H1 (cell line): ENCODE measurements around the gene DRAXIN. TPM values are rescaled to one million over a fixed set of nuclear protein-coding genes. Genes with fewer than 3 reads are reported as not detected.

Experiments used
- CTCF ChIA-PET: fragments of 300-600 bp; sonication (Branson Sonifier 250); formaldehyde crosslinking; loops from one replicate; lab custom pipeline; 2021; ENCODE audit not compliant: partially characterized antibody; lab: Charles Lee
- POLR2A ChIA-PET: fragments of 300-600 bp; sonication (Branson Sonifier 250); formaldehyde crosslinking; loops from one replicate; lab custom pipeline; 2021; ENCODE audit warnings: inconsistent platforms; ENCODE audit not compliant: partially characterized antibody; lab: Charles Lee
- DNase-seq, 2 experiments: peaks; one replicate each; pipeline versions ENCODE4 v3.0.0 to v3.0.0-alpha.2; 2010 to 2022; ENCODE audit warnings: low spot score in 2 of 2, low read depth in 1 of 2, mixed read lengths in 1 of 2
- FAIRE-seq: peaks from 2 replicates; lab custom pipeline; 2011; peaks lifted over from hg19 to GRCh38; lab: Jason Lieb, UNC
- H2AFZ ChIP-seq: 2 replicates; pipeline ENCODE4 v1.8.1; 2012; ENCODE audit warnings: low read length, inconsistent platforms
- H2AK5ac ChIP-seq: 2 replicates; pipeline ENCODE4 v1.6.1; 2013; ENCODE audit warnings: low read depth, low read length
- H2BK120ac ChIP-seq: replicated peaks from 2 replicates; pipeline ENCODE3; 2013; ENCODE audit warnings: low read depth, low read length, inconsistent platforms
- H2BK12ac ChIP-seq: 2 replicates; pipeline ENCODE4 v1.6.1; 2013; ENCODE audit warnings: low read depth, low read length
- H2BK15ac ChIP-seq: 2 replicates; pipeline ENCODE4 v1.6.1; 2013; ENCODE audit warnings: low read length
- H2BK20ac ChIP-seq: 2 replicates; pipeline ENCODE4 v1.6.1; 2013; ENCODE audit warnings: low read length
- H2BK5ac ChIP-seq: 2 replicates; pipeline ENCODE4 v1.6.1; 2013; ENCODE audit warnings: low read depth, low read length
- H3K14ac ChIP-seq: 2 replicates; pipeline ENCODE4 v1.6.1; 2013; ENCODE audit warnings: inconsistent platforms; ENCODE audit not compliant: insufficient read length
- H3K18ac ChIP-seq: 2 replicates; pipeline ENCODE4 v1.6.1; 2013; ENCODE audit warnings: low read length; ENCODE audit errors: extremely low read depth
- H3K23ac ChIP-seq: 2 replicates; pipeline ENCODE4 v1.6.1; 2013; ENCODE audit warnings: inconsistent platforms; ENCODE audit not compliant: insufficient read length
- H3K23me2 ChIP-seq: 2 replicates; pipeline ENCODE4 v1.6.1; 2013; ENCODE audit warnings: low read depth, low read length
- H3K27ac ChIP-seq: 2 replicates; pipeline ENCODE4 v1.6.1; 2011; ENCODE audit warnings: low read depth, low read length, inconsistent platforms
- H3K27me3 ChIP-seq, 4 experiments: replicated peaks in 1 of 4; 1 replicate in 1 of 4; 2 replicates in 3 of 4; pipeline versions ENCODE4 v1.6.1 to v1.8.1; 2011 to 2013; ENCODE audit warnings: low read length in 3 of 4, mild to moderate bottlenecking in 3 of 4, inconsistent platforms in 2 of 4, mixed read lengths in 2 of 4, moderate library complexity in 1 of 4; ENCODE audit not compliant: control insufficient read depth in 3 of 4, insufficient read depth in 3 of 4; ENCODE audit errors: extremely low read depth in 1 of 4
- H3K36me3 ChIP-seq, 4 experiments: 2 replicates each; pipeline versions ENCODE4 v1.6.1 to v1.8.1; 2011 to 2013; ENCODE audit warnings: mild to moderate bottlenecking in 4 of 4, low read length in 3 of 4, moderate library complexity in 2 of 4, control low read depth in 1 of 4, inconsistent platforms in 1 of 4; ENCODE audit not compliant: insufficient read depth in 4 of 4, control insufficient read depth in 2 of 4
- H3K4ac ChIP-seq: replicated peaks from 2 replicates; pipeline ENCODE3; 2013; ENCODE audit warnings: low read length, low read depth, mixed read lengths, inconsistent platforms; ENCODE audit not compliant: insufficient read length
- H3K4me1 ChIP-seq, 4 experiments: replicated peaks in 1 of 4; 1 replicate in 1 of 4; 2 replicates in 3 of 4; pipeline versions ENCODE4 v1.6.1 to v1.8.1; 2011 to 2013; ENCODE audit warnings: low read length in 3 of 4, inconsistent platforms in 2 of 4, mixed read lengths in 1 of 4; ENCODE audit not compliant: insufficient read depth in 4 of 4, control insufficient read depth in 3 of 4
- H3K4me2 ChIP-seq, 2 experiments: 2 replicates each; pipeline versions ENCODE4 v1.6.1 to v1.8.1; 2011 to 2013; ENCODE audit warnings: low read depth in 2 of 2, low read length in 2 of 2, control low read depth in 1 of 2, inconsistent platforms in 1 of 2, mild to moderate bottlenecking in 1 of 2; ENCODE audit not compliant: insufficient read depth in 1 of 2
- H3K4me3 ChIP-seq, 4 experiments: fragments of 200-600, 300-600 bp in 1 of 4; sonication (generic), shearing (Covaris generic), sonication (Bioruptor Twin) in 1 of 4; 2 replicates each; pipeline versions ENCODE4 v1.5.1 to v1.8.1; 2011 to 2016; ENCODE audit warnings: low read length in 4 of 4, low read depth in 3 of 4, control low read depth in 2 of 4, inconsistent platforms in 2 of 4, mild to moderate bottlenecking in 2 of 4, mixed read lengths in 1 of 4, moderate library complexity in 1 of 4; ENCODE audit not compliant: insufficient read depth in 2 of 4; ENCODE audit errors: extremely low read depth in 1 of 4
- H3K56ac ChIP-seq: replicated peaks from 2 replicates; pipeline ENCODE3; 2013; ENCODE audit warnings: low read depth, mild to moderate bottlenecking, mixed read lengths, low read length, inconsistent platforms; ENCODE audit not compliant: insufficient read length
- H3K79me1 ChIP-seq: 2 replicates; pipeline ENCODE4 v1.6.1; 2013; ENCODE audit warnings: low read depth, low read length, control low read depth
- H3K79me2 ChIP-seq, 2 experiments: 2 replicates each; pipeline versions ENCODE4 v1.6.1 to v1.8.1; 2012 to 2013; ENCODE audit warnings: low read length in 2 of 2, mild to moderate bottlenecking in 2 of 2, inconsistent platforms in 1 of 2; ENCODE audit not compliant: insufficient read depth in 2 of 2, control insufficient read depth in 1 of 2
- H3K9ac ChIP-seq, 4 experiments: replicated peaks in 1 of 4; 1 replicate in 1 of 4; 2 replicates in 3 of 4; pipeline versions ENCODE4 v1.6.1 to v1.8.1; 2011 to 2013; ENCODE audit warnings: low read depth in 3 of 4, low read length in 3 of 4, control low read depth in 2 of 4, mild to moderate bottlenecking in 2 of 4, moderate library complexity in 2 of 4, inconsistent platforms in 1 of 4; ENCODE audit errors: extremely low read depth in 1 of 4
- H3K9me3 ChIP-seq, 2 experiments: 2 replicates each; pipeline versions ENCODE4 v1.6.1 to v1.8.1; 2012 to 2013; ENCODE audit warnings: mild to moderate bottlenecking in 2 of 2, moderate library complexity in 2 of 2, control low read depth in 1 of 2, inconsistent platforms in 1 of 2, low read depth in 1 of 2, low read length in 1 of 2, mixed read lengths in 1 of 2; ENCODE audit not compliant: insufficient read depth in 2 of 2
- H4K20me1 ChIP-seq, 2 experiments: replicated peaks in 1 of 2; 2 replicates each; pipeline versions ENCODE3 to v1.8.1; 2011 to 2013; ENCODE audit warnings: inconsistent platforms in 2 of 2, low read length in 2 of 2, mild to moderate bottlenecking in 1 of 2; ENCODE audit not compliant: insufficient read depth in 2 of 2, control insufficient read depth in 1 of 2
- H4K5ac ChIP-seq: 2 replicates; pipeline ENCODE4 v1.6.1; 2013; ENCODE audit warnings: low read length, low read depth, mixed read lengths, inconsistent platforms; ENCODE audit not compliant: insufficient read length
- H4K8ac ChIP-seq: 2 replicates; pipeline ENCODE4 v1.8.0; 2013; ENCODE audit warnings: mild to moderate bottlenecking, moderate library complexity, low read length, inconsistent platforms; ENCODE audit not compliant: insufficient read depth; ENCODE audit errors: extremely low read depth
- H4K91ac ChIP-seq: replicated peaks from 2 replicates; pipeline ENCODE3; 2013; ENCODE audit warnings: low read length, mixed read lengths, inconsistent platforms; ENCODE audit not compliant: insufficient read length
- CTBP2 ChIP-seq: IDR thresholded peaks from 2 replicates; pipeline ENCODE4 v1.7.0; 2011; ENCODE audit warnings: borderline replicate concordance, mild to moderate bottlenecking, moderate library complexity, mixed read lengths, low read length; ENCODE audit not compliant: insufficient read depth, insufficient read length
- JUND ChIP-seq: IDR thresholded peaks from 2 replicates; pipeline ENCODE4 v1.6.1; 2011; ENCODE audit warnings: mild to moderate bottlenecking, improper control_type of control experiment, low read length
- KDM4A ChIP-seq: IDR thresholded peaks from one replicate; pipeline ENCODE4 v1.7.1; 2012; ENCODE audit warnings: low read depth, mild to moderate bottlenecking, moderate library complexity, low read length, inconsistent platforms; ENCODE audit not compliant: severe bottlenecking
- KDM5A ChIP-seq: fragments of 200-600 bp; IDR thresholded peaks from 2 replicates; pipeline ENCODE4 v1.7.1; 2012; ENCODE audit warnings: mild to moderate bottlenecking, low read length, inconsistent platforms, mixed read lengths
- MAFK ChIP-seq: IDR thresholded peaks from 2 replicates; pipeline ENCODE4 v1.6.1; 2012; ENCODE audit warnings: low read depth, mild to moderate bottlenecking, improper control_type of control experiment, low read length
- POLR2AphosphoS5 ChIP-seq: IDR thresholded peaks from 2 replicates; pipeline ENCODE4 v1.6.1; 2011; ENCODE audit warnings: low read depth, low read length
- POU5F1 ChIP-seq: IDR thresholded peaks from 2 replicates; pipeline ENCODE4 v1.6.1; 2011; ENCODE audit warnings: low read depth, mild to moderate bottlenecking, low read length, moderate library complexity
- RXRA ChIP-seq: IDR thresholded peaks from 2 replicates; pipeline ENCODE4 v1.6.1; 2011; ENCODE audit warnings: low read depth, mild to moderate bottlenecking, low read length, moderate library complexity; ENCODE audit not compliant: insufficient read depth
- SAP30 ChIP-seq: fragments of 300-600 bp; sonication (generic); IDR thresholded peaks from 2 replicates; pipeline ENCODE4 v1.7.1; 2012; ENCODE audit warnings: low read length, moderate library complexity, mild to moderate bottlenecking, inconsistent platforms; ENCODE audit not compliant: insufficient read depth, insufficient replicate concordance
- SUZ12 ChIP-seq: fragments of 200-600 bp; sonication (generic); IDR thresholded peaks from 2 replicates; pipeline ENCODE4 v1.6.1; 2012; ENCODE audit warnings: mild to moderate bottlenecking, inconsistent platforms, low read length, moderate library complexity, mixed read lengths
- polyA plus RNA-seq, 7 experiments: library from polyadenylated mRNA; depleted of rRNA in 3 of 7; stranded (reverse) in 5 of 7; unstranded in 2 of 7; fragments of >200 nt in 5 of 7; fragments of 200-250 nt in 2 of 7; gene quantifications; 1 replicate in 5 of 7; 2 replicates in 1 of 7; 4 replicates in 1 of 7; pipeline versions ENCODE4 v1.2.1 to v1.2.3, GENCODE V29; 2011 to 2013; ENCODE audit warnings: missing spikeins in 2 of 7, mixed read lengths in 2 of 7
- total RNA-seq: library from RNA; stranded (reverse); fragmentation: NEBNext Ultra II Directional; extraction: Animal tissue kit (Norgen Biotek cat#: 25700); gene quantifications from 2 replicates; pipeline ENCODE4 v1.2.1, GENCODE V29; 2021
- TF ChIP-seq, protein P1 (sequence below): IDR thresholded peaks from 2 replicates; pipeline ENCODE4 v1.6.1; 2011; ENCODE audit warnings: low read depth, mild to moderate bottlenecking, low read length; ENCODE audit not compliant: insufficient read depth
- TF ChIP-seq, protein P2 (sequence below), 3 experiments: IDR thresholded peaks; 1 replicate in 2 of 3; 2 replicates in 1 of 3; pipeline versions ENCODE4 v1.5.1 to v1.6.1; 2011; ENCODE audit warnings: low read length in 3 of 3, mild to moderate bottlenecking in 3 of 3, inconsistent platforms in 2 of 3, low read depth in 1 of 3, moderate library complexity in 1 of 3; ENCODE audit not compliant: insufficient read depth in 1 of 3; ENCODE audit errors: control extremely low read depth in 1 of 3

Gene DRAXIN
- total and polyA plus RNA-seq, 2 of the 8 experiments (the other 6 are each of a cell fraction or from before 2014, with no cell fraction given) = 4.6 to 17.6 TPM

DNA sequence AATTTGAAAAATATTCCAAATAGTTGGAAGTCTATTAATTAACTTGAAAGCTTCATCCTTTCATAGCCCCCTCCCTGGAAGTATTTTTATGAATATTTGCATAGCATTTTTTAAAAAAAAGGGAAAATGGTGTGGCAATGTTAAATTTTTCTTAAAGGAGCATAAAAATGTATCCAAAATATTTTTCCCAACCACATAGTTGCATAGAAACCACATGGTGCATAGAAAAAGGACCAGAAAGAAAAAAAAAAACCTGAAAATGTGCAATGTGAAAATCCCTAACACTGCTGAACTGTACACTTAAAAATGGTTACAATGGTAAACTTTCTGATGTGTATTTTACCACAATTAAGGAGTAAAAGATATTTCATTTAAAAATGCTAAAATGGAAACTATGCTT lies 78.5 kb downstream of the DRAXIN start:
- peaks cover 0 to 4% (median 0%) of the 10 kb centered on the region in 4 experiments; a peak in 3 of 7 replicates for H3K27me3 ChIP-seq
- no peaks in the 10 kb centered on the region for H4K20me1 ChIP-seq
- no peak overlapping the region for H2BK120ac ChIP-seq
- no peak overlapping the region for H3K9ac ChIP-seq
- H3K36me3 ChIP-seq = no peaks in the 10 kb centered on the region
- DNase-seq (no peak), FAIRE-seq (no peak)
- no peak overlapping the region for H2AK5ac ChIP-seq
- no peak overlapping the region for H3K4ac ChIP-seq
- no peak overlapping the region for H3K4me2 ChIP-seq
- H3K4me3 ChIP-seq = no peak overlapping the region
- no peak overlapping the region for H2BK15ac ChIP-seq
- no peak overlapping the region for H2BK12ac ChIP-seq
- H3K23ac ChIP-seq = no peak overlapping the region
- H2BK5ac ChIP-seq = no peak overlapping the region
- no peak overlapping the region for H4K8ac ChIP-seq
- H3K23me2 ChIP-seq = no peaks in the 10 kb centered on the region
- H3K9me3 ChIP-seq = no peaks in the 10 kb centered on the region
- no peaks in the 10 kb centered on the region for H3K79me2 ChIP-seq
- no peaks in the 10 kb centered on the region for H3K4me1 ChIP-seq
- H3K18ac ChIP-seq = no peak overlapping the region
- ChIA-PET POLR2A (interaction anchor here (0.7 to 1.0 kb wide), 2 partner anchors 8 to 582 kb away, joined by 3 read pairs; no protein-coding TSS in a partner anchor), CTCF (interaction anchor here (0.7 to 1.3 kb wide), 3 partner anchors 10 to 594 kb away, joined by 3 to 5 read pairs (median 3); no protein-coding TSS in a partner anchor)
- no peak overlapping the region for H2AFZ ChIP-seq
- H4K91ac ChIP-seq = no peak overlapping the region
- H3K79me1 ChIP-seq = no peaks in the 10 kb centered on the region
- no peak overlapping the region for H2BK20ac ChIP-seq
- no peak overlapping the region for H3K27ac ChIP-seq
- no peak overlapping the region for H3K14ac ChIP-seq
- H3K56ac ChIP-seq = no peak overlapping the region
- no peak overlapping the region for H4K5ac ChIP-seq
- TF ChIP-seq POLR2AphosphoS5 = no peak
- no peak for TF ChIP-seq KDM4A
- TF ChIP-seq, protein P1, sequence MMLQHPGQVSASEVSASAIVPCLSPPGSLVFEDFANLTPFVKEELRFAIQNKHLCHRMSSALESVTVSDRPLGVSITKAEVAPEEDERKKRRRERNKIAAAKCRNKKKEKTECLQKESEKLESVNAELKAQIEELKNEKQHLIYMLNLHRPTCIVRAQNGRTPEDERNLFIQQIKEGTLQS = no peak
- TF ChIP-seq POU5F1 = no peak
- TF ChIP-seq SUZ12 = no peak
- TF ChIP-seq SAP30 = no peak
- TF ChIP-seq RXRA = no peak
- TF ChIP-seq CTBP2 = no peak
- TF ChIP-seq MAFK = no peak
- TF ChIP-seq JUND = no peak
- TF ChIP-seq KDM5A = no peak
- TF ChIP-seq, protein P2, sequence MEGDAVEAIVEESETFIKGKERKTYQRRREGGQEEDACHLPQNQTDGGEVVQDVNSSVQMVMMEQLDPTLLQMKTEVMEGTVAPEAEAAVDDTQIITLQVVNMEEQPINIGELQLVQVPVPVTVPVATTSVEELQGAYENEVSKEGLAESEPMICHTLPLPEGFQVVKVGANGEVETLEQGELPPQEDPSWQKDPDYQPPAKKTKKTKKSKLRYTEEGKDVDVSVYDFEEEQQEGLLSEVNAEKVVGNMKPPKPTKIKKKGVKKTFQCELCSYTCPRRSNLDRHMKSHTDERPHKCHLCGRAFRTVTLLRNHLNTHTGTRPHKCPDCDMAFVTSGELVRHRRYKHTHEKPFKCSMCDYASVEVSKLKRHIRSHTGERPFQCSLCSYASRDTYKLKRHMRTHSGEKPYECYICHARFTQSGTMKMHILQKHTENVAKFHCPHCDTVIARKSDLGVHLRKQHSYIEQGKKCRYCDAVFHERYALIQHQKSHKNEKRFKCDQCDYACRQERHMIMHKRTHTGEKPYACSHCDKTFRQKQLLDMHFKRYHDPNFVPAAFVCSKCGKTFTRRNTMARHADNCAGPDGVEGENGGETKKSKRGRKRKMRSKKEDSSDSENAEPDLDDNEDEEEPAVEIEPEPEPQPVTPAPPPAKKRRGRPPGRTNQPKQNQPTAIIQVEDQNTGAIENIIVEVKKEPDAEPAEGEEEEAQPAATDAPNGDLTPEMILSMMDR (IDR thresholded peaks at IDR 0.05; ENCODE audit: control extremely low read depth in 1 of 3, insufficient read depth in 1 of 3, low read depth in 1 of 3, low read length in 3 of 3) = no peak
